ENCODE measurements around the gene ACBD4. TPM values are rescaled to one million over a fixed set of nuclear protein-coding genes. Genes with fewer than 3 reads are reported as not detected.

Gene ACBD4
- polyA plus RNA-seq, 1 donor from 2014 or later, result 3.1 TPM

DNA sequence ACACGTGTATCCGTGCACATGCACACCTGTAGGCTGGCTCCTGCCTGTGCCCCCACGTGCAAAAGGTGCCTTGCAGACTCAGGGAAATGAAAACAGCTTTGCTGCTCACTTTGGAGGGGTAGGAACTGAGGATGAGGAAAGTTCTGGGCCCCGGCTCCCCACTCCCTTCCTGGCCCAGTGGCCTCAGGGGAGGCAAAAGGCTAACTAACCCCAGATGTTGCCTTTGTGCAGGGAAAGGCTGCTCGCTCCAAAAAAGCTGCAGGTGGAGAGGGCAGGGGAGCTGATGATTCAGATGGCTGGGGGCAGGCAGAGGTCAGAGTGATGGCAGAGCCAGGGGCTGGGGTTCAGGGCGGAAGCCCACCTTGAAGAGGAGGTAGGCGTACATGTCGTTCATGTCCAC lies 15.5 kb upstream of the ACBD4 start:
- no peaks in the 10 kb centered on the region for H3K27me3 ChIP-seq (ENCODE audit: insufficient read depth, low read depth, low read length)
- no peaks in the 10 kb centered on the region for H3K36me3 ChIP-seq (ENCODE audit: insufficient read depth, low read length)
- H3K79me2 ChIP-seq (replicated peaks; ENCODE audit: insufficient read depth, low read length), result no peaks in the 10 kb centered on the region
- no peak overlapping the region for H3K9ac ChIP-seq (ENCODE audit: low read length)
- H3F3A ChIP-seq (ENCODE audit: insufficient read depth, low read length, poor library complexity, severe bottlenecking), result no peaks in the 10 kb centered on the region
- no peaks in the 10 kb centered on the region for H3K9me3 ChIP-seq (ENCODE audit: low read length)
- H2AFZ ChIP-seq (ENCODE audit: low read depth, low read length), result no peak overlapping the region
- no peak overlapping the region for H3K4me3 ChIP-seq (ENCODE audit: low read length)
- no peaks in the 10 kb centered on the region for H3K9me2 ChIP-seq (ENCODE audit: insufficient read depth, low read length)
- TF ChIP-seq, protein P1, sequence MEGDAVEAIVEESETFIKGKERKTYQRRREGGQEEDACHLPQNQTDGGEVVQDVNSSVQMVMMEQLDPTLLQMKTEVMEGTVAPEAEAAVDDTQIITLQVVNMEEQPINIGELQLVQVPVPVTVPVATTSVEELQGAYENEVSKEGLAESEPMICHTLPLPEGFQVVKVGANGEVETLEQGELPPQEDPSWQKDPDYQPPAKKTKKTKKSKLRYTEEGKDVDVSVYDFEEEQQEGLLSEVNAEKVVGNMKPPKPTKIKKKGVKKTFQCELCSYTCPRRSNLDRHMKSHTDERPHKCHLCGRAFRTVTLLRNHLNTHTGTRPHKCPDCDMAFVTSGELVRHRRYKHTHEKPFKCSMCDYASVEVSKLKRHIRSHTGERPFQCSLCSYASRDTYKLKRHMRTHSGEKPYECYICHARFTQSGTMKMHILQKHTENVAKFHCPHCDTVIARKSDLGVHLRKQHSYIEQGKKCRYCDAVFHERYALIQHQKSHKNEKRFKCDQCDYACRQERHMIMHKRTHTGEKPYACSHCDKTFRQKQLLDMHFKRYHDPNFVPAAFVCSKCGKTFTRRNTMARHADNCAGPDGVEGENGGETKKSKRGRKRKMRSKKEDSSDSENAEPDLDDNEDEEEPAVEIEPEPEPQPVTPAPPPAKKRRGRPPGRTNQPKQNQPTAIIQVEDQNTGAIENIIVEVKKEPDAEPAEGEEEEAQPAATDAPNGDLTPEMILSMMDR (IDR thresholded peaks at IDR 0.05; ENCODE audit: poor library complexity, severe bottlenecking), result no peak
- TF ChIP-seq, protein P2, sequence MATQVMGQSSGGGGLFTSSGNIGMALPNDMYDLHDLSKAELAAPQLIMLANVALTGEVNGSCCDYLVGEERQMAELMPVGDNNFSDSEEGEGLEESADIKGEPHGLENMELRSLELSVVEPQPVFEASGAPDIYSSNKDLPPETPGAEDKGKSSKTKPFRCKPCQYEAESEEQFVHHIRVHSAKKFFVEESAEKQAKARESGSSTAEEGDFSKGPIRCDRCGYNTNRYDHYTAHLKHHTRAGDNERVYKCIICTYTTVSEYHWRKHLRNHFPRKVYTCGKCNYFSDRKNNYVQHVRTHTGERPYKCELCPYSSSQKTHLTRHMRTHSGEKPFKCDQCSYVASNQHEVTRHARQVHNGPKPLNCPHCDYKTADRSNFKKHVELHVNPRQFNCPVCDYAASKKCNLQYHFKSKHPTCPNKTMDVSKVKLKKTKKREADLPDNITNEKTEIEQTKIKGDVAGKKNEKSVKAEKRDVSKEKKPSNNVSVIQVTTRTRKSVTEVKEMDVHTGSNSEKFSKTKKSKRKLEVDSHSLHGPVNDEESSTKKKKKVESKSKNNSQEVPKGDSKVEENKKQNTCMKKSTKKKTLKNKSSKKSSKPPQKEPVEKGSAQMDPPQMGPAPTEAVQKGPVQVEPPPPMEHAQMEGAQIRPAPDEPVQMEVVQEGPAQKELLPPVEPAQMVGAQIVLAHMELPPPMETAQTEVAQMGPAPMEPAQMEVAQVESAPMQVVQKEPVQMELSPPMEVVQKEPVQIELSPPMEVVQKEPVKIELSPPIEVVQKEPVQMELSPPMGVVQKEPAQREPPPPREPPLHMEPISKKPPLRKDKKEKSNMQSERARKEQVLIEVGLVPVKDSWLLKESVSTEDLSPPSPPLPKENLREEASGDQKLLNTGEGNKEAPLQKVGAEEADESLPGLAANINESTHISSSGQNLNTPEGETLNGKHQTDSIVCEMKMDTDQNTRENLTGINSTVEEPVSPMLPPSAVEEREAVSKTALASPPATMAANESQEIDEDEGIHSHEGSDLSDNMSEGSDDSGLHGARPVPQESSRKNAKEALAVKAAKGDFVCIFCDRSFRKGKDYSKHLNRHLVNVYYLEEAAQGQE (IDR thresholded peaks at IDR 0.05; ENCODE audit: borderline replicate concordance), result no peak
- TF ChIP-seq EZH2 (IDR thresholded peaks at IDR 0.05; ENCODE audit: borderline replicate concordance, insufficient read depth, low read length, poor library complexity, severe bottlenecking) (no peak), RAD21 (conservative IDR thresholded peaks at IDR 0.05) (no peak), MXI1 (conservative IDR thresholded peaks at IDR 0.05; ENCODE audit: poor library complexity, severe bottlenecking) (no peak), TAF1 (IDR thresholded peaks at IDR 0.05; ENCODE audit: low read depth) (no peak), POLR2AphosphoS5 (IDR thresholded peaks at IDR 0.05) (no peak), EP300 (conservative IDR thresholded peaks at IDR 0.05; ENCODE audit: poor library complexity, severe bottlenecking) (no peak), SMC3 (conservative IDR thresholded peaks at IDR 0.05; ENCODE audit: poor library complexity) (no peak)
- no peak overlapping the region for H3K4me2 ChIP-seq (ENCODE audit: low read length)
- H4K20me1 ChIP-seq (ENCODE audit: insufficient read depth), result no peaks in the 10 kb centered on the region
- H3K27ac ChIP-seq (ENCODE audit: low read length), result no peak overlapping the region

DNA sequence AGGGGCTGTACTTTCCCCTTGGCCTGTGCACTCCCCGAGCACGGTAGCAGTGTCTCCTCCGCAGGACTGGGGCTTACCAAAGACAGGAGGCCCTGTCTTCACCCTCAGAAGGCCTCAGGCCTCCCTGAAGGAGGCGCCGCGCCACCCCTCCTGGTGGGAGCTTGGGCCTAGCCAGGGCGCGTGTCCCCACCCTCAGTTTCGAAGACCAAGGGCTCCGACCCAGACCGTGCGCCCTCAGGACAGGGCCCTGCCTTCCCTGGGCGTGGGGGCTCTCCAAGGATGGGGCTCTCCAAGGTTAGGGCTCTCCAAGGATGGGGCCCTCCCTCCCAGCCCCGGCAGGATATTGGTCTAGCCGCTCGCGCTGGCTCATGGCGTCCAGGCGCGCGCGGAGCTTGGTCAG lies 14.9 kb upstream of the ACBD4 start:
- Histone ChIP-seq H3K9me2 (ENCODE audit: insufficient read depth, low read length) (no peaks in the 10 kb centered on the region), H4K20me1 (ENCODE audit: insufficient read depth) (no peaks in the 10 kb centered on the region), H3K4me3 (ENCODE audit: low read length) (no peak overlapping the region), H3K4me2 (ENCODE audit: low read length) (no peak overlapping the region), H2AFZ (ENCODE audit: low read depth, low read length) (no peak overlapping the region), H3K9me3 (ENCODE audit: low read length) (no peaks in the 10 kb centered on the region), H3F3A (ENCODE audit: insufficient read depth, low read length, poor library complexity, severe bottlenecking) (no peaks in the 10 kb centered on the region), H3K36me3 (ENCODE audit: insufficient read depth, low read length) (no peaks in the 10 kb centered on the region), H3K9ac (ENCODE audit: low read length) (no peak overlapping the region), H3K27me3 (ENCODE audit: insufficient read depth, low read depth, low read length) (no peaks in the 10 kb centered on the region), H3K79me2 (replicated peaks; ENCODE audit: insufficient read depth, low read length) (no peaks in the 10 kb centered on the region), H3K27ac (ENCODE audit: low read length) (no peak overlapping the region)
- no peak for TF ChIP-seq RAD21 (conservative IDR thresholded peaks at IDR 0.05)
- no peak for TF ChIP-seq SMC3 (conservative IDR thresholded peaks at IDR 0.05; ENCODE audit: poor library complexity)
- TF ChIP-seq POLR2AphosphoS5 (IDR thresholded peaks at IDR 0.05), result no peak
- TF ChIP-seq TAF1 (IDR thresholded peaks at IDR 0.05; ENCODE audit: low read depth), result no peak
- TF ChIP-seq, protein P2 (IDR thresholded peaks at IDR 0.05; ENCODE audit: borderline replicate concordance), result no peak
- TF ChIP-seq EP300 (conservative IDR thresholded peaks at IDR 0.05; ENCODE audit: poor library complexity, severe bottlenecking), result no peak
- TF ChIP-seq, protein P1 (IDR thresholded peaks at IDR 0.05; ENCODE audit: poor library complexity, severe bottlenecking), result no peak
- TF ChIP-seq EZH2 (IDR thresholded peaks at IDR 0.05; ENCODE audit: borderline replicate concordance, insufficient read depth, low read length, poor library complexity, severe bottlenecking), result no peak
- no peak for TF ChIP-seq MXI1 (conservative IDR thresholded peaks at IDR 0.05; ENCODE audit: poor library complexity, severe bottlenecking)

Measured in neural cell (in vitro differentiated cells).